Left cardiac atrium (tissue), 4 donors: Measurements from ENCODE around the gene BICRAL. TPM values are rescaled to one million over a fixed set of nuclear protein-coding genes. Genes with fewer than 3 reads are reported as not detected.
"Not testable (repeated sequence)": the region's sequence is repeated elsewhere in the genome, so short reads cannot be mapped to it uniquely, and the experiment has no call there.

Source experiments
- ATAC-seq, 2 donors: fragments of 200-7000 bp; cut with Tn5 transposase; one replicate each; pipeline ENCODE4 v1.9.1; 2020; ENCODE audit warnings: mild to moderate bottlenecking in 2 of 2, moderate library complexity in 2 of 2
- DNase-seq: peaks from one replicate; pipeline ENCODE4 v3.0.0-alpha.2; 2020
- intact Hi-C, 2 donors: fragments of 100-400 bp; cut with DNase I; formaldehyde crosslinking; loops; one replicate each; pipeline versions ENCODE4 v1.14.1 to v1.15.1; 2022 to 2023
- total RNA-seq, 2 donors: library from RNA; stranded (reverse); fragmentation: NEBNext Ultra II Directional; extraction: Animal tissue kit (Norgen Biotek cat#: 25700); gene quantifications; one replicate each; pipeline ENCODE4 v1.2.1, GENCODE V29; 2021
- donor health status: DM: no; HTN: yes; CAD: no.
- donor health status: DM: no; HTN: yes; CAD: no; lungs with severe emphysema.
- donor health status: DM: yes; HTN: yes; CAD: no.
- donor health status: Dilated cardiomyopathy.

Gene BICRAL
- total RNA-seq, 2 donors from 2014 or later = 10.0 to 10.7 TPM

DNA sequence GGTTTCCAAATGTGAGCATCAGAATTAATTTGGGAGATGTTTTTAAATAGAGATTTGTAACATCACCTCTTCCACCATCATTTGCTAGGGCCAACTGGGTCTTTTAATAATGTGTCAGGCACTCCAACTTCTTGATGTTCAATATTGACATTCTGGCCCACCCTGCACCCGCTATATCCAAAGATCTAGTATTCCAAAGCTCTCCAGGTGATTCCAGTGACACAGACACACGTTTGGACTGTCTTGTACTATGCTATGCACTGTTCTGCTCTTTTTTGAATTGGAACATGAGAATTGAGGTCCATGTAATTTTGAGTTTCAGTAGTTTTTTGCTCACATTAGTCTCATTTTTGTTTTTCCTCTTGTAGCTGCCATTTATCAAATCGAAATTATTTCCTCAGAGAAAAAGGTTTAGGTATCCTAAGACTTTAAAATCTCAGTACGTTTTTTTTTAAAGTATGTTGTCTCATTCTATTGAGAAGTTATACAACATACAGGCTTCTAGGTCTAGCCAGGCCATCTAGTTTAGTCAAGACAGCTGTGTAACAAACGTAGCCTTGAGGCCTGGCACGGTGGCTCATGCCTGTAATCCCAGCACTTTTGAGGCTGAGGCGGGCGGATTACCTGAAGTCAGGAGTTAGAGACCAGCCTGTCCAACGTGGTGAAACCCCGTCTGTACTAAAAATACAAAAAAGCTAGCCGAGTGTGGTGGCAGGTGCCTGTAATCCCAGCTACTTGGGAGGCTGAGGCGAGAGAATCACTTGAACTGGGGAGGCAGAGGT, 3.1 kb downstream of the BICRAL start:
- ATAC-seq = no peak
- intact Hi-C loops = loop anchor here in 1 of 2 donors (5.0 kb wide), 1 partner anchor 37 kb away; no protein-coding TSS in a partner anchor
- DNase-seq = no peak

DNA sequence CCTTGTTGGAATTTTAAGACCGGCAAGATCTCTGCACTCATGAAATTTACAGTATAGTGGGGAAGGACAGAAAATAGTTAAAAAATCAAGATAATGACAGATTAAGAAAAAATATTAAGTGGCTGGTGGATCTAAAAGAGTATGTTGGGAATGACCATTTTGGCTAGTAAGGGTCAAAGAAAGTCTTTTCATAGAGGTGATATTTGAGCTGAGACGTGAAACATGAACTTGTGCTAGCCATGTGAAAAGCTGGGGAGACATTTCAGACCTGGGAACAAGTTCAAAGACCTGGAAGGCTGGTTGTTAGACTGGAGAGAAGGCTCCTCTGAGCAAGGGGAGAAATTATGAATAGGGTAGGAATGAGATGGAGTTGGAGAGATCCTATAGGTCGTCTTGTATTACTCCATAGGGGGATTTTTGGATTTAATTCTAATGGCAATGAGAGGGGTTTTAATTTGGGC, 4.7 kb downstream of the BICRAL start:
- intact Hi-C loops = loop anchor here in 1 of 2 donors (5.0 kb wide), 1 partner anchor 36 kb away; no protein-coding TSS in a partner anchor
- DNase-seq (no peak), ATAC-seq (no peak)

DNA sequence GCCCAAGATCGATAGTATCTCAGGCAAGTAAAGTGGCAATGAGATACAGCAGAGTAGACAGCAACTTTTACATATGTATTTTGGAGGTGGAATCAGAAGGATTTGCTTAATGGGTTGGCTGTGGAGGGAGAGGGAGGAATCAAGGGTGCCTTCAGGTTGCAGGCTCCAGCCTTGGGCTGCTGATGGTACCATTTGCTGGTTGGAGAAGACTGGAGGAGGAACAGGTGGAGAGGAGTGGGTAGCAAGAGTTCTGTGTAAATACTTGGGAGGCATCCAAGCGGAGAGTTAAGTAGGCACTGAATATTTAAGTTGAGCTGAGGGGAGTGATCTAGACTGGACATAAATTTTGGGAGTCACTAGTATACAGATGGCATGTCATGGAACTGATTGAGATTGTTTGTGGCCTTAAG, 5.2 kb downstream of the BICRAL start:
- intact Hi-C loops = loop anchor here in 1 of 2 donors (5.0 kb wide), 1 partner anchor 35 kb away; no protein-coding TSS in a partner anchor
- DNase-seq (no peak), ATAC-seq (no peak)

DNA sequence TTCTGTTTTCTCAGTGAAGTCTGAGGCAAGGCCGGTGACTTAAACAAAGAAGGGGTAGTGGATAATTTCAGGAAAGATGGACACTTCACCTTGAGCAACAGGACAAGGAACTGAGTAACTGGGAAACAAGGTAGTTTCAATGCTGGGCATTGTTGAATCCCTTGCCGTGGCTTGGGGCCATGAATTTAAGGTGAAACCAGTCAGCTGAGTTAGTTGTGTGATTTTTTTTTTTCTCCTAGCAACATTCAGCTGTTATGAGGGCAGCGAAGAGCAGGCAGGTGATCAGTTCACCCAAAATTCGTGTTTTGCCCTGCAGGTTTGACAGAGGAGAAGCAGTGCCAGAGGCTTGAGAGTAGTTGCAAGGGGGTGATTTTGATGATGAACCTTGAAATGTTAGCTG, 6.8 kb downstream of the BICRAL start:
- intact Hi-C loops = loop anchor here in 1 of 2 donors (5.0 kb wide), 1 partner anchor 34 kb away; no protein-coding TSS in a partner anchor
- no peak for ATAC-seq
- no peak for DNase-seq

DNA sequence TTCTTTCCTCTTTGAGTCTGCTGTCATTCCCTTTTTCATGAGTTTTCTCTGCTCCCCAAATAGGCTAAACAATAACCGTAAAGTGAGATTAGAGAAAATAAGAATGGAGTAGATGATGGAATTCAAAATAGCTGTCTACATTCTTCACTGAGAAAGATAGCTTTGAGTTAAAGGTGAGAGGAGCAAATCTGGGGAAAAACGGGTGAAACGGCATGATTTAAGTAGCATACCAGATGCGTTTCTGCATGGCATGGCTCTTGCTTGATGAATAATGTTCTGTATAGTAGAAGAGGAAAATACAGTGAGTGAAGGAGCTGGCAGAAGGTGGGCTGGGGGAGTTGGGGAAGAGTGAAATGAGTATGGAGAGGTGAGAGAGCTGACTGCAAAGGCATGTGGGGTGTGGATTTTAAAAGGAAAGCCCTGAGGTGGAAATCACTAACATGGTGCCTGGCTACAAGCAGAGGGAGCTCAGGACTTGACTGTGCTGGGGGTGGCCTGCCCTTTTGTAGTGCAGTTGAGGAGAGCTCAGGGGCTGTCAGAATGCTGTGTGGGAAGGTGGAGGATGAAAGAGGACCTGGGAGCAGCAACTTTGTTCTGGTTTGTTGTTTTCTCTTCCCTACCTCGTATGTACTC, 8.8 kb downstream of the BICRAL start:
- ATAC-seq = peak; percentile 30 to 39
- DNase-seq = no peak
- intact Hi-C loops = no loop called here

DNA sequence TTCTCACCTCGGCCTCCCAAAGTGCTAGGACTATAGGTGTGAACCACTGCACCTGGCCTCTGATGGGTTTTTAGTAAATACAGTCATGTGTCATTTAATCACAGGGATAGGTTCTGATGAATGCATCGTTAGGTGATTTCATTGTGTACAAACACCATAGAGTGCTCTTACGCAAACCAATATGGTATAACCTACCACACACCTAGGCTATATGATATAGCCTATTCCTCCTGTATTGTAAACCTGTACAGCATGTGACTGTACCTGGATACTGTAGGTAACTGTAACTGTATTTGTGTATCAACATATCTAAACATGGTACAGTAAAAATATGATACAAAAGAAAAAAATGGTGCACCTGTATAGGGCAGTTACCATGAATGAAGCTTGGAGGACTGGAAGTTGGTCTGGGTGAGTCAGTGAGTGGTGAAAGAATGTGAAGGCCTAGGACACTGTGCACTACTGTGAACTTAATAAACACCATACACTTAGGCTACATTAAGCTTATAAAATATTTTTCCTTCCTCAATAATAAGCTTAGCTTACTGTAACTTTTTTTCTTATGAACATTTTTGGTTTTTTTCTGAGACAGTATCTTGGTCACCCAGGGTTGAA, 10.0 kb downstream of the BICRAL start:
- no peak for DNase-seq
- intact Hi-C loops = no loop called here
- peak in 1 of 2 donors; percentile 62 for ATAC-seq

DNA sequence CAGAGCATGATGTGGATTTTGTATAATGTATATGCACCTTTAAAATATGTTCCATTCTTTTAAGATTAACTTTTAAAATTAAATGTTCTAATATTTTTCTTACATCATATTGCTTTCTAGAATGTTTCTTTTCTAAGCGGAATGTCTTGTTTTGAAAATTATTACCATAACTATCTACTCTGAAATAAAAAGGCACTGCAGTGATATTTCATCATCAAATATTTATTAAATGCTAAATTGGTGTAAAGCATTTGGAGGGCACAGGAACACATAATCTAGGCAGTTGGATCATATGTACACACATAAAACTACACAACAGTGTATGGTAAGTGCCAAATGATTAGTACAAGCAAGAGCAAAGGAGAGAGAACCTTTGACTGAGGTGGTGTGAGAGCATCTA, 13.8 kb downstream of the BICRAL start:
- intact Hi-C loops = no loop called here
- DNase-seq (no peak), ATAC-seq (no peak)

DNA sequence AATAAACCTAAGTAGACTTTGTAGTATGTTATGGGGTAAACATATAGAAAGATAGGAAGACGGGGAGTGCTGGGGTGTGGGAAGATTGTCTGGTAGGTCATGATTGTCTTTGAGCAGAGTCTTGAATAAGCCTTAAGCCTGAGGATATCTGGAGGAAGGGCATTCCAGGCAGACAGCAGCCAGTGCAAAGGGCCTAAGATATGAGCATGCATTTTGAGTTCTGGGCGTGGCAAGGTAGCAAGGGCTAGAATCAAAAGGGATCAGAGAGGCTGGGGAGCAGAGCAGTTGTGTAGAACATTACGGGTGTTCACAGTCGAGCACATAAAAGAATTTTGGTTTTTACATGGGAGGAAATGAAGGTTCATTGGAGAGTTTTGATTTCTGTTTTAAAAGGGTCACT, 14.3 kb downstream of the BICRAL start:
- ATAC-seq = no peak
- intact Hi-C loops = no loop called here
- DNase-seq = no peak

DNA sequence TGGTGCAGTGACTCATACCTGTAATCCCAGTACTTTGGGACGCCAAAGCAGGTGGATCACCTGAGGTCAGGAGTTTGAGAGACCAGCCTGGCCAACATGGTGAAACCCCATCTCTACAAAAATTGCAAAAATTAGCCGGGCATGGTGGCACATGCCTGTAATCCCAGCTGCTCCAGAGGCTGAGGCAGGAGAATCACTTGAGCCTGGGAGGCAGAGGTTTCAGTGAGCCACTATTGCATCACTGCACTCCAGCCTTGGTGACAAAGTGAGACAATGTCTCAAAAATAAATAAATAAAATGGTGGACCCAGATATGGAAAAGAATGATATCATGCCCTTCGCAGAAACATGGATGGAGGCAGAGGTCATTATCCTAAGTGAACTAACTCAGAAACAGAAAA, 15.8 kb downstream of the BICRAL start:
- intact Hi-C loops, ATAC-seq, DNase-seq: not testable (repeated sequence)

DNA sequence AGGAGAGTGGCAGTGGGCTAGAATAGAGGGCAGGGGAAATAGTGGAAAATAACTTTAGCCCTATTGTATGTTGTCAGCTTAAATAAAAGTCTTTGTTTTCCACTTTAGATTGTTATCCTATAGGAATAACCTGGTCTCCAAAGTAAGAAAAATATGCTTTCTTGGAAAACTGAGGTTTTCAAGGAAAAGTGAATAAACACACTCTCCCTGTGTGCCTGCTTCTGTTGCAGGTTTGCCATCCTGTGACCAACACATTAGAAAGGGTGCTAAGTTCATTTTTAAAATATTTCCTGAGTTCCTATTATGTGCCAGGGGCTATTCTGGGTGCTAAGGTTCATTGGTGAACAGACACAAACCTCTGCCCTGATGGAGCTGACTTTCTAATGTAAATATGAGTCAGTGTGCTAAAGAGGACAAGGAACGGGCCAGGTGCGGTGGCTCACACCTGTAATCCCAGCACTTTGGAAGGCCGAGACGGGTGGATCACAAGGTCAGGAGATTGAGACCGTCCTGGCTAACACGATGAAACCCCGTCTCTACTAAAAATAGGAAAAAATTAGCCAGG, 23.5 kb downstream of the BICRAL start:
- DNase-seq (no peak), ATAC-seq (no peak)
- intact Hi-C loops = no loop called here

DNA sequence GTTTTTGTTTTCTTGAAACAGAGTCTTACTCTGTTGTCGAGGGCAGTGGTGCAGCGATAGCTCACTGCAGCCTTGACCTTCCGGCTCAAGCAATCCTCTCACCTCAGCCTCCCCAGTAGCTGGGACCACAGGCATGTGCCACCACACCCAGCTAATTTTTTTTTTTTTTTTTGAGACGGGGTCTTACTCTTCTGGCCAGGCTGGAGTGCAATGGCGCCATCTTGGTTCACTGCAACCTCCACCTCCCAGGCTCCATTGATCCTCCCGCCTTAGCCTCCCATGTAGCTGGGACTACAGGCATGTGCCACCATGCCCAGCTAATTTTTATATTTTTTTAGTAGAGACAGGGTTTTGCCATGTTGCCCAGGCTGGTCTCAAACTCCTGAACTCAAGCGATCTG, 24.5 kb downstream of the BICRAL start:
- ATAC-seq, DNase-seq, intact Hi-C loops: not testable (repeated sequence)

DNA sequence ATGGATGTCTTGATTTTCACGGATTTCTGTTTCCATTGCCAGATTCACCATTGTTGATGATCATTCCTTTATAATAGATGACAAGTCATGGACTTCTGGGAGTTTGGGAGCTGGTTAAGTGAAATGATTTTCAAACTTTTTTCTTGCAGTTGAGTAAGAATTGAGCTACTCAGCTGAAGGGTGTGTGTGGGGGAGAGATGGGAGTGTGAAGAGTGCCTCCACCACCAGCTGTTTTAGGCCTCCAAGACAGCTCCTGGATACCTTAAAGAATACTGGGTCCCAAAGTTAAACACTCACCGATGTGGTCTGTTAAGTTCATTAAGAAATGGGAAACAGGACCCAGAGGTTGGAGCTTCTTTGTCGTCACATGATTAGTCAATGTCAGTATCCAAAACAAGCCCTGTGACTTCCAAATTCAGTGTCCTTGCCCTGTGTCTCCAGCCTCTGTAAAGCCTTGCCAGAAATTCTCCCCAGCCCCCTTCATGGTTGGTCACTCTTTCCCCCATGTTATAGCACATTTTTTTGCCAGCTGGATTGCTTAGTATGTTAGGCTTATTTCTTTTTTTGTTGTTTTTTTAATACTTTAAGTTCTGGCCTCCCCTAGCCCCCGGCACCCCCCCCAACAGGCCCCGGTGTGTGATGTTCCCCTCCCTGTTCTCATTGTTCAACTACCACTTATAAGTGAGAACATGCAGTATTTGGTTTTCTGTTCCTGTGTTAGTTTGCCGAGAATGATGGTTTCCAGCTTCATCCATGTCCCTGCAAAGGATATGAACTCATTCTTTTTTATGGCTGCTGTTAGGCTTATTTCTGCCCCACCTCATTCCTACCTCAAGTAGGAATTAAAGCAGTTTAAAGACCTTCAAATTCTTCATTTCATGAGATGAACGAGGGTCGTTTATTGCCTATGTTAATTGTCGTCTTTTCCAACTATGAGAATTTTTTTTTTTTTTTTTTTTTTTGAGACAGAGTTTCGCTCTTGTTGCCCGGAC, 26.9 kb downstream of the BICRAL start:
- ATAC-seq (peak in 1 of 2 donors; percentile 23), DNase-seq (no peak)
- intact Hi-C loops = no loop called here

DNA sequence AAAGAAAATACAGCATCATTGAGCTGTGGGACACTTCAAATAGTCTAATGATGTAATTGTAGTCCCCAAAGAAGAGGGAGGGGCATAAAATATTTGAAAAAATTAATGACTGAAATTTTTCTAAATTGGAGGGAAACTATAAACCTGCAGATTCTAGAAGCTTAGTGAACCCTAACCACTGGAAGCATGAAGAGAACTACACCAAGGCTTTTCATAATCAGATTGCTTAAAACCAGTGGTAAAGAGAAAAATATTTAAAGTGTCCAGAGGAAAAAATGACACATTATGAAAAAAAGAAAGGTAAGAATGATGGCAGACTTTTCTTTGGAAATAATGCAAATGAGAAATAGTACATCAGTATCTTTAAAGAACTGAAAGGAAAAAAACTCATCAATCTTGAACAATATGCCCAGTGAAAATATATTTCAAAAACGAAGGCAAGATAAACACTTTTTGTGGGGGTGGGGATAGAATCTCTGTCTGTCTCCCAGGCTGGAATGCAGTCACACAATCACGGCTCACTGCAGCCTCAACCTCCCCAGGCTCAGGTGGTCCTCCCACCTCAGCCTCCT, 31.3 kb downstream of the BICRAL start:
- DNase-seq (no peak), ATAC-seq (no peak)
- intact Hi-C loops = no loop called here

DNA sequence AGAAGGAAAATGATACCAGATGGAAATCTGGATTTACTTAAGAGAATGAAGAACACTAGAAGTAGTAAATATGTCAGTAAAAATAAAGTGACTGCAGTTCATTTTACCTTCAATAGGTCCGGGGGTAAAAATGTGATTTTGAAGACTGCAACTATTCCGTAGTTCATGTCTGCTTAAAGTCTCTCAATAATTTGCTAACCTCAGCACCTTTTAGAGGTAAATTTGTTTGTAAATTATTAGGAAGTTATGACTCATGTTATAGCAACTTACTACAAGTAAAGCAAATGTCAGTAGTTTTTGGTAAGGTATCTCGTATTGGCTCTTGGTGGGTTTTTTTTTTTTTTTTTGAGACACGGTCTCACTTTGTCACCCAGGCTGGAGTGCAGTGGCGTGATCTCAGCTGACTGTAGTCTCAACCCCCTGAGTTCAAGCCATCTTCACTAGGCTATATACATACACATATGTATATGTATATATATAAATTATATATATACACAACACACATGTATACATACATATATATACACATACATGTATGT, 32.1 kb downstream of the BICRAL start:
- DNase-seq = no peak
- intact Hi-C loops = no loop called here
- no peak for ATAC-seq

DNA sequence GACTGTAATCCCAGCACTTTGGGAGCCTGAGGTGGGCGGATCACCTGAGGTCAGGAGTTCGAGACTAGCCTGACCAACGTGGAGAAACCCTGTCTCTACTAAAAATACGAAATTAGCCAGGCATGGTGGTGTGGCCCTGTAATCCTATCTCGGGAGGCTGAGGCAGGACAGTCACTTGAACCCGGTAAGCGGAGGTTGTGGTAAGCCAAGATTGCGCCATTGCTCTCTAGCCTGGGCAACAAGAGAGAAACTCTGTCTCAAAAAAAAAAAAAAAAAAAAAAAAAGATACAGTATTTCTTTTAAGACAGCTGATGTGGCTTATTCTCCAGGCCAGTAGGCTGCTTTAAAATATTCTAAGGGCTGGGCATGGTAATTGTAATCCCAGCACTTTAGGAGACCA, 33.9 kb downstream of the BICRAL start:
- DNase-seq, intact Hi-C loops, ATAC-seq: not testable (repeated sequence)

DNA sequence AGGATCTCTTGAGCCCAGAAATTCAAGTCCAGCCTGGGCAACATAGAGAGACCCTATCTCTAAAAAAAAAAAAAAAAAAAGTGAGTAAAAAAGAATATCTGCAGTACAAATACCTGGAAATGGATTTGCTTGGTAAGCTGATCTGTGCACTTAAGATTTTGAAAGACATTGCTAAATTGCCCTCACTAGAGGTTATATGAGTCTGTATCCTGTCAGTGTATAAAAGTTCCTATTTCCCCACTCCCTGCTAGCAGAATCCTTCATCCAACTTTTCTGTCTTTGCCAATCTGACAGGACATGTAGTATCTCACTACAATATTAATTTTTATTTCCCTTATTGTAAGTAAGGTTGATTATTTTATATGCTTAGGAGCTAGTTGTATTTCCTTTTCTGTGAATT, 36.1 kb downstream of the BICRAL start:
- intact Hi-C loops = no loop called here
- ATAC-seq (no peak), DNase-seq (no peak)

DNA sequence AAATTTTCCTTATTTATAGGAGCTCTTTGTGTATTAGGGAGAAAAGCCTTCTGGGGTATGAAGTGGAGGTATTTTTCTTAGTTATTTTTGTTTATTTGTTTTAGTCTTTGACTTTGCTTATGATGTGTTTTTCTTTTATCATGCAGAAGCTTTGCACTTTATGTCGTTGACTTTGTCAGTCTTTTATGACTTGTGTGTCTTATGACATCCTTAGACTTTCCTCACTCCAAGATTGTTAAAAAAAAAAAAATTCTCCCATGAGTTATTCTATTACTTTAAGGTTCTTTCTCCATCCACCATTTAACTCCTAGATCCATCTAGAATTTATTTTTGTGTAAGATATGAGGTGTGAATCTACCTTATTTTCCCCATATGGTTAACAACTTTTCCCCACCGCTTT, 36.6 kb downstream of the BICRAL start:
- no peak for ATAC-seq
- intact Hi-C loops = no loop called here
- DNase-seq = no peak

DNA sequence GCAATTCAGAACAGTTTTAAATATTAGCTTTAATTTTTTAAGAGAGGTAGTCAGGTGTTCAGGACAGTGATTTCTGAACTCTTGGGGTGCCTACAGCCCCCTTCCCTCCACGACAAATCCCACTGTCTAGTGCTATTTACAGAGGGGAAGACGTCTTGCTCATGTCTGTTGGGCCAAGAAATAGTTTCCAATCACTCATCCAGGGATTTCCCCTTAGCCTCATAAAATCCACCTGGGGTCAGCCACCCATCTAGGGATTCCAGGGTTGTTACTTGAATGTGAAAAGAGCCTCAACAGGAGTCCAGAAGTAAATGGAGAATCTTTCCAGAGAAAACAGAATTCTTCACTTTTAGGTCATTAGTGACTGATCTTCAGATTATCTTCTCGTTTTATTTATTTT, 37.0 kb downstream of the BICRAL start:
- no peak for DNase-seq
- intact Hi-C loops = no loop called here
- no peak for ATAC-seq
